Gastrocnemius medialis (tissue), 4 donors: Measurements from ENCODE around the gene HELZ2. TPM values are rescaled to one million over a fixed set of nuclear protein-coding genes. Genes with fewer than 3 reads are reported as not detected.

Experiments used
- ATAC-seq, 2 donors: fragments of 150-250 bp; one replicate each; pipeline ENCODE4 v1.9.1; 2016
- DNase-seq, 2 donors: peaks; one replicate each; pipeline ENCODE4 v3.0.0-alpha.2; 2019
- H3K27ac ChIP-seq, 4 donors: fragments of 200-600 bp; sonication (generic); 1 replicate in 1 of 4; 2 replicates in 3 of 4; pipeline ENCODE4 v1.5.1; 2016 to 2018; ENCODE audit warnings: mild to moderate bottlenecking in 2 of 4, moderate library complexity in 1 of 4
- H3K27me3 ChIP-seq, 3 donors: fragments of 200-600 bp; sonication (generic) in 2 of 3; 1 replicate in 1 of 3; 2 replicates in 2 of 3; pipeline versions ENCODE4 v1.5.1 to v1.6.0; 2016 to 2019; ENCODE audit warnings: mild to moderate bottlenecking in 1 of 3, moderate library complexity in 1 of 3
- H3K36me3 ChIP-seq, 2 donors: fragments of 200-600 bp; sonication (generic) in 1 of 2; one replicate each; pipeline ENCODE4 v1.5.1; 2017 to 2018
- H3K4me1 ChIP-seq, 2 donors: fragments of 200-600 bp; sonication (generic) in 1 of 2; one replicate each; pipeline ENCODE4 v1.5.1; 2016 to 2017; ENCODE audit warnings: mild to moderate bottlenecking in 2 of 2
- H3K4me3 ChIP-seq, 4 donors: fragments of 200-600 bp; sonication (generic) in 3 of 4; 1 replicate in 1 of 4; 2 replicates in 3 of 4; pipeline ENCODE4 v1.5.1; 2016 to 2019; ENCODE audit warnings: mild to moderate bottlenecking in 2 of 4
- H3K9me3 ChIP-seq, 3 donors: fragments of 200-600 bp; sonication (generic) in 2 of 3; 1 replicate in 1 of 3; 2 replicates in 2 of 3; pipeline ENCODE4 v1.5.1; 2016 to 2019
- CTCF ChIP-seq, 5 experiments: fragments of 450-650 bp in 3 of 5; fragments of 200-600 bp in 2 of 5; sonication (generic) in 2 of 5; IDR thresholded peaks in 4 of 5; conservative IDR thresholded peaks in 1 of 5; 1 replicate in 4 of 5; 2 replicates in 1 of 5; pipeline ENCODE4 v1.5.1; 2016 to 2019; ENCODE audit warnings: antibody characterized with exemption in 5 of 5, mild to moderate bottlenecking in 3 of 5, moderate library complexity in 3 of 5
- POLR2A ChIP-seq, 2 donors: fragments of 450-650 bp; IDR thresholded peaks; one replicate each; pipeline ENCODE4 v1.6.1; 2017; ENCODE audit warnings: antibody characterized with exemption in 2 of 2, mild to moderate bottlenecking in 2 of 2, moderate library complexity in 2 of 2
- in situ Hi-C, 4 donors: fragments of 200-750 bp; cut with MboI; loops; one replicate each; pipeline versions ENCODE4 v1.15.0 to v1.8.0; 2017; ENCODE audit warnings: low sequenced_read_pairs in 4 of 4
- intact Hi-C: fragments of 100-400 bp; cut with DNase I; formaldehyde crosslinking; loops from one replicate; pipeline ENCODE4 v1.15.1; 2023; ENCODE audit warnings: low total_unique reads
- total RNA-seq, 4 donors: library from RNA; depleted of rRNA; stranded (reverse); fragments of >200 nt; gene quantifications; one replicate each; pipeline versions ENCODE4 v1.1.0 to v1.2.3, GENCODE V29; 2016

The HELZ2 gene
- total RNA-seq, 4 donors from 2014 or later, result 1.7 to 6.2 (median 3.6) TPM

GRCh38 chr20:63546956-63547724 is 26.9 kb downstream of the HELZ2 start:
- Histone ChIP-seq H3K4me1 (no peaks in the 10 kb centered on the region), H3K9me3 (no peaks in the 10 kb centered on the region), H3K27ac (no peak overlapping the region), H3K27me3 (peaks cover 32 to 40% (median 33%) of the 10 kb centered on the region in 3 donors), H3K4me3 (no peak overlapping the region), H3K36me3 (no peaks in the 10 kb centered on the region)
- in situ Hi-C loops (loop anchor here in 1 of 4 donors (25.0 kb wide), 1 partner anchor 90 kb away; the partner anchor contains the start of gene GMEB2), intact Hi-C loops (no loop called here)
- ATAC-seq (no peak), DNase-seq (no peak)
- no peak for TF ChIP-seq CTCF (IDR thresholded peaks at IDR 0.05 in 4 of 5, conservative IDR thresholded peaks at IDR 0.05 in 1 of 5)
- no peak for TF ChIP-seq POLR2A (IDR thresholded peaks at IDR 0.05)

GRCh38 chr20:63546256-63546955 is 27.6 kb downstream of the HELZ2 start:
- no peaks in the 10 kb centered on the region for H3K4me1 ChIP-seq
- no peak overlapping the region for H3K27ac ChIP-seq
- no peaks in the 10 kb centered on the region for H3K9me3 ChIP-seq
- H3K27me3 ChIP-seq, result peaks cover 27 to 40% (median 33%) of the 10 kb centered on the region in 3 donors
- no peaks in the 10 kb centered on the region for H3K36me3 ChIP-seq
- in situ Hi-C loops, result loop anchor here in 1 of 4 donors (25.0 kb wide), 1 partner anchor 91 kb away; the partner anchor contains the start of gene GMEB2
- DNase-seq (no peak), ATAC-seq (no peak)
- TF ChIP-seq CTCF (IDR thresholded peaks at IDR 0.05 in 4 of 5, conservative IDR thresholded peaks at IDR 0.05 in 1 of 5) (no peak), POLR2A (IDR thresholded peaks at IDR 0.05) (no peak)
- intact Hi-C loops, result no loop called here
- H3K4me3 ChIP-seq, result no peak overlapping the region

GRCh38 chr20:63545814-63546213 is 28.2 kb downstream of the HELZ2 start:
- H3K4me3 ChIP-seq, result no peak overlapping the region
- H3K4me1 ChIP-seq, result no peaks in the 10 kb centered on the region
- peaks cover 25 to 36% (median 29%) of the 10 kb centered on the region in 3 donors for H3K27me3 ChIP-seq
- H3K9me3 ChIP-seq, result no peaks in the 10 kb centered on the region
- in situ Hi-C loops, result loop anchor here in 1 of 4 donors (25.0 kb wide), 1 partner anchor 91 kb away; the partner anchor contains the start of gene GMEB2
- intact Hi-C loops, result no loop called here
- TF ChIP-seq CTCF (IDR thresholded peaks at IDR 0.05 in 4 of 5, conservative IDR thresholded peaks at IDR 0.05 in 1 of 5), result no peak
- TF ChIP-seq POLR2A (IDR thresholded peaks at IDR 0.05), result no peak
- no peaks in the 10 kb centered on the region for H3K36me3 ChIP-seq
- DNase-seq (no peak), ATAC-seq (no peak)
- H3K27ac ChIP-seq, result no peak overlapping the region

- DNase-seq (no peak), ATAC-seq (no peak)
- Histone ChIP-seq H3K27ac (no peak overlapping the region), H3K9me3 (no peaks in the 10 kb centered on the region), H3K4me1 (no peaks in the 10 kb centered on the region), H3K27me3 (peaks cover 24 to 36% (median 26%) of the 10 kb centered on the region in 3 donors), H3K36me3 (no peaks in the 10 kb centered on the region), H3K4me3 (no peak overlapping the region)
- TF ChIP-seq POLR2A (IDR thresholded peaks at IDR 0.05) (no peak), CTCF (IDR thresholded peaks at IDR 0.05 in 4 of 5, conservative IDR thresholded peaks at IDR 0.05 in 1 of 5) (no peak)
- in situ Hi-C loops (loop anchor here in 1 of 4 donors (25.0 kb wide), 1 partner anchor 92 kb away; the partner anchor contains the start of gene GMEB2), intact Hi-C loops (no loop called here)
These were observed 29.0 kb downstream of the HELZ2 start for GRCh38 chr20:63544958-63545516.
